HL-60/S4 treated with retinoic acid at 250 ng/mL for 4 days and 3 days (cell line): ENCODE measurements around the gene USP17L26.
"Not testable (repeated sequence)": the region's sequence is repeated elsewhere in the genome, so short reads cannot be mapped to it uniquely, and the experiment has no call there.

Experiments
- in situ Hi-C: fragments of 300-500 bp; cut with MboI; formaldehyde crosslinking; loops from 2 replicates; pipeline ENCODE4 v1.7.0; 2022; ENCODE audit warnings: low sequenced_read_pairs

USP17L26 gene, protein sequence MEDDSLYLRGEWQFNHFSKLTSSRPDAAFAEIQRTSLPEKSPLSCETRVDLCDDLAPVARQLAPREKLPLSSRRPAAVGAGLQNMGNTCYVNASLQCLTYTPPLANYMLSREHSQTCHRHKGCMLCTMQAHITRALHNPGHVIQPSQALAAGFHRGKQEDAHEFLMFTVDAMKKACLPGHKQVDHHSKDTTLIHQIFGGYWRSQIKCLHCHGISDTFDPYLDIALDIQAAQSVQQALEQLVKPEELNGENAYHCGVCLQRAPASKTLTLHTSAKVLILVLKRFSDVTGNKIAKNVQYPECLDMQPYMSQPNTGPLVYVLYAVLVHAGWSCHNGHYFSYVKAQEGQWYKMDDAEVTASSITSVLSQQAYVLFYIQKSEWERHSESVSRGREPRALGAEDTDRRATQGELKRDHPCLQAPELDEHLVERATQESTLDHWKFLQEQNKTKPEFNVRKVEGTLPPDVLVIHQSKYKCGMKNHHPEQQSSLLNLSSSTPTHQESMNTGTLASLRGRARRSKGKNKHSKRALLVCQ

GRCh38 chr4:9334358-9334757 lies at the start of gene USP17L26:
USP17L26 (plus strand) TSS chr4:9334658; CDS start chr4:9334658, 0 bp downstream.
- in situ Hi-C loops: not testable (repeated sequence)

GRCh38 chr4:9324191-9324590 lies 10.3 kb upstream of the USP17L26 start:
- in situ Hi-C loops: not testable (repeated sequence)

DNA sequence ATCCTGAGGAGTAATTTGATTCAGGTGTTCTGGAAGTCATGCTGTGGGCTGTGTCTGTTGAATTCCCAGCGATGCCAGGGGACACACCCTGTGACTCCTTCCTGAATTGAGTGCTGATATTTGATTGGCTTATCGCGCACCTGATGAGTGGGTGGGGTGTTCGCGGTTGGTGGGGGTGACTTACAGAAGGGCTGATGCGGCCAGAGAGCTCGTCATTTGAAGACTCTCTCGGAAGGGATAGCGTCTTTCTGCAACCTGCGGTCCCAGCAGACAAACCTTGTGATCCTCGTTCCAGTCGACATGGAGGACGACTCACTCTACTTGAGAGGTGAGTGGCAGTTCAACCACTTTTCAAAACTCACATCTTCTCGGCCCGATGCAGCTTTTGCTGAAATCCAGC lies 9.6 kb upstream of the USP17L26 start, which contains the start of gene USP17L24:
Gene USP17L24 (plus strand): TSS at position 301 of the 400 bp plus-strand sequence. CDS start 0 bp downstream, at position 301.
- in situ Hi-C loops: not testable (repeated sequence)

GRCh38 chr4:9329611-9330010 lies 4.8 kb upstream of the USP17L26 start, which contains the start of gene USP17L25:
USP17L25 (plus strand) TSS chr4:9329911; CDS start chr4:9329911, 0 bp downstream.
- in situ Hi-C loops: not testable (repeated sequence)

DNA sequence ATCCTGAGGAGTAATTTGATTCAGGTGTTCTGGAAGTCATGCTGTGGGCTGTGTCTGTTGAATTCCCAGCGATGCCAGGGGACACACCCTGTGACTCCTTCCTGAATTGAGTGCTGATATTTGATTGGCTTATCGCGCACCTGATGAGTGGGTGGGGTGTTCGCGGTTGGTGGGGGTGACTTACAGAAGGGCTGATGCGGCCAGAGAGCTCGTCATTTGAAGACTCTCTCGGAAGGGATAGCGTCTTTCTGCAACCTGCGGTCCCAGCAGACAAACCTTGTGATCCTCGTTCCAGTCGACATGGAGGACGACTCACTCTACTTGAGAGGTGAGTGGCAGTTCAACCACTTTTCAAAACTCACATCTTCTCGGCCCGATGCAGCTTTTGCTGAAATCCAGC lies 4.6 kb downstream of the USP17L26 start, which contains the start of gene USP17L5:
Gene USP17L5 (plus strand): TSS at position 301 of the 400 bp plus-strand sequence. CDS start 0 bp downstream, at position 301.
- in situ Hi-C loops: not testable (repeated sequence)

GRCh38 chr4:9343848-9344247 lies 9.4 kb downstream of the USP17L26 start, which contains the start of gene USP17L27:
USP17L27 (plus strand) TSS chr4:9344148; CDS start chr4:9344148, 0 bp downstream.
- in situ Hi-C loops: not testable (repeated sequence)

- in situ Hi-C loops: not testable (repeated sequence)
Observed at GRCh38 chr4:9348593-9348992, 14.1 kb downstream of the USP17L26 start, which contains the start of gene USP17L28. USP17L28 (plus strand) TSS chr4:9348893; CDS start chr4:9348893, 0 bp downstream.

DNA sequence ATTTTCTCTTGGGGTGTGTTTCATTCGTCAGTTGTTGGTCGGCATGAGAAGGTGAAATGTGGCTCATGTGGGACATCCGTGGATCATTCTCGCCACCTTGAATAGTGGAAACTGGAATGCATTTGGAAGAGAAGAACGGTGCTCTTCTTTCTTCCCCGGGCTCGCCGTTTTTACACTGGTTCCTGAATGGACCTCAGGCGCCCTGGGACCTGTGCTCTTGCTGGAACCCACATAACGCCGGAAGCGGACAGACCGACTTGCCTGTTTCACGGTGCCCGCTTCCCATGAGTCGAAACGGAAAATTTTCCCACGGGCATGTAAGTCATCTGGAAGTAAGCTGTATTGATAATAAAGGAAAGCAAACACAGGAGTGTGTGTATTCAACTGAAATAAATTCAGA lies 16.4 kb downstream of the USP17L26 start:
- in situ Hi-C loops: not testable (repeated sequence)

DNA sequence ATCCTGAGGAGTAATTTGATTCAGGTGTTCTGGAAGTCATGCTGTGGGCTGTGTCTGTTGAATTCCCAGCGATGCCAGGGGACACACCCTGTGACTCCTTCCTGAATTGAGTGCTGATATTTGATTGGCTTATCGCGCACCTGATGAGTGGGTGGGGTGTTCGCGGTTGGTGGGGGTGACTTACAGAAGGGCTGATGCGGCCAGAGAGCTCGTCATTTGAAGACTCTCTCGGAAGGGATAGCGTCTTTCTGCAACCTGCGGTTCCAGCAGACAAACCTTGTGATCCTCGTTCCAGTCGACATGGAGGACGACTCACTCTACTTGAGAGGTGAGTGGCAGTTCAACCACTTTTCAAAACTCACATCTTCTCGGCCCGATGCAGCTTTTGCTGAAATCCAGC lies 18.9 kb downstream of the USP17L26 start, which contains the start of gene USP17L29:
Gene USP17L29 (plus strand): TSS at position 301 of the 400 bp plus-strand sequence. CDS start 0 bp downstream, at position 301.
- in situ Hi-C loops: not testable (repeated sequence)

GRCh38 chr4:9362829-9363228 lies 28.4 kb downstream of the USP17L26 start, which contains the start of gene USP17L30:
USP17L30 (plus strand) TSS chr4:9363129; CDS start chr4:9363129, 0 bp downstream.
- in situ Hi-C loops: not testable (repeated sequence)

- in situ Hi-C loops: not testable (repeated sequence)
Observed at GRCh38 chr4:9379881-9380280, 45.4 kb downstream of the USP17L26 start.

GRCh38 chr4:9381012-9381534 lies 46.6 kb downstream of the USP17L26 start:
- in situ Hi-C loops: not testable (repeated sequence)

DNA sequence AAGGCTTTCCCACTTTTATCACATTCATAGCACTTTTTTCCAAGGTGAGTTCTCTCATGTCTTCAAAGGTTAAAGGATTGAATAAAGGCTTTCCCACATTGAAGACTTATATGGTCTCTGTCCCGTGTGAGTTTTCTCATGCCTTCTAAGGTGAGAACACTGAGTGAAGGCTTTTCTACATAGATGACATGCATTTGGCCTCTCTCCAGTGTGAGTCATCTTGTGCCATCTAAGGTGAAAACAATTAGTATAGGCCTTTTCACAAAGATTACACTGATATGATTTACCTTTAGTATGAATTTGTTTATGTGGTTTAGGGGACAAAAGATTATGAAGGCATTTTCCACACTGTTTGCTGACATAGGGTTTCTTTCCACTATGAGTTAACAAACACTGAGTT lies 49.7 kb downstream of the USP17L26 start:
- in situ Hi-C loops: no loop called here
